B cell (primary cell): ENCODE results near the gene CAMTA1. TPM values are rescaled to one million over a fixed set of nuclear protein-coding genes. Genes with fewer than 3 reads are reported as not detected.

Source experiments
- ATAC-seq: fragments of 200-7000 bp; cut with Tn5 transposase; one replicate; pipeline ENCODE4 v1.10.0; 2021; ENCODE audit warnings: low read depth, mild to moderate bottlenecking, moderate number of reproducible peaks, moderate library complexity
- CTCF ChIA-PET: fragments of 350-600 bp; sonication (Branson Sonifier 250); formaldehyde crosslinking; loops from one replicate; lab custom pipeline; 2021; ENCODE audit warnings: antibody characterized with exemption, inconsistent platforms; lab: Charles Lee
- POLR2A ChIA-PET: fragments of 350-600 bp; sonication (Branson Sonifier 250); formaldehyde crosslinking; loops from one replicate; lab custom pipeline; 2021; ENCODE audit warnings: antibody characterized with exemption; lab: Charles Lee
- DNase-seq: peaks from one replicate; pipeline ENCODE4 v3.0.0; 2013
- H2AFZ ChIP-seq: 2 replicates; pipeline ENCODE4 v1.6.1; 2012; ENCODE audit warnings: mild to moderate bottlenecking, low read depth, low read length; ENCODE audit not compliant: insufficient read depth, poor library complexity, severe bottlenecking
- H3K27ac ChIP-seq, 2 donors: 1 replicate in 1 of 2; 2 replicates in 1 of 2; pipeline ENCODE4 v1.5.1; 2012 to 2013; ENCODE audit warnings: low read length in 2 of 2, mild to moderate bottlenecking in 2 of 2, moderate library complexity in 1 of 2
- H3K27me3 ChIP-seq, 4 experiments: fragments of 200-600 bp in 1 of 4; sonication (generic) in 1 of 4; replicated peaks in 1 of 4; 1 replicate in 2 of 4; 2 replicates in 2 of 4; pipeline versions ENCODE4 v1.6.1 to v1.7.0; 2013 to 2016; ENCODE audit warnings: low read length in 3 of 4, mild to moderate bottlenecking in 2 of 4, mixed read lengths in 1 of 4, moderate library complexity in 1 of 4; ENCODE audit not compliant: insufficient read depth in 4 of 4, control insufficient read depth in 3 of 4; ENCODE audit errors: control extremely low read depth in 1 of 4
- H3K36me3 ChIP-seq, 2 experiments: replicated peaks in 1 of 2; 1 replicate in 1 of 2; 2 replicates in 1 of 2; pipeline versions ENCODE4 v1.6.1 to v1.7.1; 2013; ENCODE audit warnings: low read length in 1 of 2; ENCODE audit not compliant: insufficient read depth in 2 of 2, control insufficient read depth in 1 of 2; ENCODE audit errors: control extremely low read depth in 1 of 2, extremely low read depth in 1 of 2
- H3K4me1 ChIP-seq, 2 donors: fragments of 200-600 bp in 1 of 2; sonication (generic) in 1 of 2; 1 replicate in 1 of 2; 2 replicates in 1 of 2; pipeline versions ENCODE4 v1.5.1 to v1.6.1; 2013 to 2017; ENCODE audit warnings: low read length in 2 of 2; ENCODE audit not compliant: control insufficient read depth in 2 of 2, insufficient read depth in 2 of 2
- H3K4me2 ChIP-seq: replicated peaks from 2 replicates; pipeline ENCODE3; 2012; ENCODE audit warnings: mild to moderate bottlenecking, low read depth, low read length; ENCODE audit not compliant: poor library complexity, severe bottlenecking
- H3K4me3 ChIP-seq, 5 experiments: fragments of 200-600 bp in 1 of 5; sonication (generic) in 1 of 5; 1 replicate in 3 of 5; 2 replicates in 2 of 5; pipeline versions ENCODE4 v1.5.1 to v1.7.0; 2011 to 2016; ENCODE audit warnings: low read length in 4 of 5, mild to moderate bottlenecking in 4 of 5, low read depth in 2 of 5, control low read depth in 1 of 5, moderate library complexity in 1 of 5; ENCODE audit not compliant: insufficient read depth in 1 of 5; ENCODE audit errors: control extremely low read depth in 1 of 5, extremely low read depth in 1 of 5
- H3K79me2 ChIP-seq: fragments of 200-600 bp; sonication (generic); one replicate; pipeline ENCODE4 v1.6.0; 2016; ENCODE audit warnings: low read length; ENCODE audit not compliant: control insufficient read depth, insufficient read depth
- H3K9ac ChIP-seq: fragments of 200-600 bp; sonication (generic); 2 replicates; pipeline ENCODE4 v1.6.1; 2017; ENCODE audit warnings: mild to moderate bottlenecking, low read length, moderate library complexity
- H3K9me3 ChIP-seq, 3 donors: one replicate each; pipeline versions ENCODE4 v1.6.1 to v1.7.1; 2013; ENCODE audit warnings: low read length in 2 of 3; ENCODE audit not compliant: control insufficient read depth in 2 of 3, insufficient read depth in 1 of 3; ENCODE audit errors: control extremely low read depth in 1 of 3
- H4K20me1 ChIP-seq: 2 replicates; pipeline ENCODE4 v1.6.0; 2012; ENCODE audit warnings: mild to moderate bottlenecking, low read length; ENCODE audit not compliant: insufficient read depth, control insufficient read depth, poor library complexity, severe bottlenecking
- H3K27ac Mint-ChIP-seq: one replicate; pipeline ENCODE4 v1.8.0; 2021; ENCODE audit warnings: mixed read lengths
- H3K27me3 Mint-ChIP-seq: one replicate; pipeline ENCODE4 v1.8.0; 2021; ENCODE audit warnings: mixed read lengths
- H3K4me1 Mint-ChIP-seq: one replicate; pipeline ENCODE4 v1.8.0; 2021; ENCODE audit warnings: mixed read lengths
- H3K4me3 Mint-ChIP-seq: one replicate; pipeline ENCODE4 v1.8.0; 2021; ENCODE audit warnings: mixed read lengths
- H3K9me3 Mint-ChIP-seq: one replicate; pipeline ENCODE4 v1.8.0; 2022; ENCODE audit warnings: mixed read lengths; ENCODE audit not compliant: insufficient read depth
- CTCF ChIP-seq: fragments of 200-600 bp; IDR thresholded peaks from one replicate; pipeline ENCODE4 v1.8.0; 2022; ENCODE audit warnings: antibody characterized with exemption, mild to moderate bottlenecking
- EZH2 ChIP-seq: IDR thresholded peaks from 2 replicates; pipeline ENCODE4 v1.6.1; 2012; ENCODE audit warnings: borderline replicate concordance, low read depth, mild to moderate bottlenecking, moderate library complexity, low read length; ENCODE audit not compliant: insufficient read depth, poor library complexity, severe bottlenecking
- WGBS: methylation state at CpG from one replicate; pipeline ENCODE4 v1.1.5; 2013; ENCODE audit warnings: missing lambda C conversion rate; ENCODE audit not compliant: insufficient coverage; 5-methylcytosine and 5-hydroxymethylcytosine counted together
- intact Hi-C: fragments of 100-400 bp; cut with micrococcal nuclease; formaldehyde crosslinking; loops from one replicate; pipeline ENCODE4 v1.10.0; 2022
- polyA plus RNA-seq: library from polyadenylated mRNA; depleted of rRNA; stranded (reverse); fragments of >200 nt; gene quantifications from 2 replicates; pipeline ENCODE4 v1.2.3, GENCODE V29; 2012
- total RNA-seq, 2 donors: library from RNA; stranded (reverse); fragments of 120-200 nt in 1 of 2; gene quantifications; 1 replicate in 1 of 2; 2 replicates in 1 of 2; pipeline versions ENCODE4 v1.2.3 to v1.2.4, GENCODE V29; 2013 to 2022

CAMTA1 gene
- total and polyA plus RNA-seq, 2 donors (not counting 1 experiment from before 2014, with no cell fraction given), result 42.2 to 45.7 TPM

GRCh38 chr1:6783221-6783620 is 2.0 kb upstream of the CAMTA1 start:
- H3K27me3 ChIP-seq, result no peaks in the 10 kb centered on the region
- H3K27me3 Mint-ChIP-seq, result no peaks in the 10 kb centered on the region
- H3K79me2 ChIP-seq, result peaks cover 23% of the 10 kb centered on the region
- H3K9me3 ChIP-seq, result no peaks in the 10 kb centered on the region
- peak overlapping the region; percentile 92 for H3K4me2 ChIP-seq
- DNase-seq (no peak), ATAC-seq (no peak)
- intact Hi-C loops, result loop anchor here (10.0 kb wide), 2 partner anchors 588 to 788 kb away; partner anchors contain the start of genes NPHP4 and RPL22
- H3K9ac ChIP-seq, result no peak overlapping the region
- H3K4me3 ChIP-seq, result peak overlapping the region in 2 of 5 experiments; percentile 66 to 82
- H3K9me3 Mint-ChIP-seq, result no peaks in the 10 kb centered on the region
- peaks cover 18% of the 10 kb centered on the region for H4K20me1 ChIP-seq
- TF ChIP-seq EZH2, result no peak
- TF ChIP-seq CTCF, result no peak
- no peak overlapping the region for H2AFZ ChIP-seq
- peak overlapping the region; percentile 96 for H3K27ac Mint-ChIP-seq
- H3K4me1 Mint-ChIP-seq, result peaks cover 47% of the 10 kb centered on the region
- H3K27ac ChIP-seq, result no peak overlapping the region
- H3K4me3 Mint-ChIP-seq, result peak overlapping the region; percentile 91
- peaks cover 15 to 18% of the 10 kb centered on the region in 2 donors for H3K4me1 ChIP-seq
- CTCF ChIA-PET, result interaction anchor here (0.7 kb wide), 2 partner anchors 10 to 47 kb away, joined by 3 read pairs; no protein-coding TSS in a partner anchor
- POLR2A ChIA-PET, result no interaction called here
- WGBS, result no CpG with 5 or more reads among the region's 4 CpGs
- H3K36me3 ChIP-seq, result peaks cover 0 to 3% of the 10 kb centered on the region in 2 experiments

- no peaks in the 10 kb centered on the region for H3K9me3 Mint-ChIP-seq
- peak overlapping the region; percentile 97 for H2AFZ ChIP-seq
- ChIA-PET POLR2A (interaction anchor here (0.7 to 1.8 kb wide), 4 partner anchors 13 to 758 kb away, joined by 3 to 4 read pairs (median 4); no protein-coding TSS in a partner anchor), CTCF (interaction anchor here (1.1 to 1.6 kb wide), 2 partner anchors 65 to 112 kb away, joined by 3 to 4 read pairs; no protein-coding TSS in a partner anchor)
- H3K36me3 ChIP-seq, result peaks cover 0 to 3% of the 10 kb centered on the region in 2 experiments
- peaks cover 26% of the 10 kb centered on the region for H4K20me1 ChIP-seq
- peak overlapping the region; percentile 87 to 99 for H3K27ac ChIP-seq
- WGBS, result under 1% methylated on average over 38 of the region's 40 CpGs
- peaks cover 15 to 18% of the 10 kb centered on the region in 2 donors for H3K4me1 ChIP-seq
- peak overlapping the region; percentile 99 for H3K9ac ChIP-seq
- no peaks in the 10 kb centered on the region for H3K27me3 Mint-ChIP-seq
- peak overlapping the region; percentile 92 for H3K4me2 ChIP-seq
- intact Hi-C loops, result loop anchor here (1.0 to 10.0 kb wide), 4 partner anchors 64 to 789 kb away; partner anchors contain the start of genes KLHL21, NPHP4 and RPL22
- peaks cover 49% of the 10 kb centered on the region for H3K4me1 Mint-ChIP-seq
- no peaks in the 10 kb centered on the region for H3K9me3 ChIP-seq
- peaks cover 32% of the 10 kb centered on the region for H3K79me2 ChIP-seq
- no peak for TF ChIP-seq EZH2
- TF ChIP-seq CTCF, result no peak
- no peak for ATAC-seq
- DNase-seq, result no peak
- peak overlapping the region; percentile 91 for H3K4me3 Mint-ChIP-seq
- H3K27ac Mint-ChIP-seq, result peak overlapping the region; percentile 96
- H3K27me3 ChIP-seq, result no peaks in the 10 kb centered on the region
- H3K4me3 ChIP-seq, result peak overlapping the region; percentile 66 to 84 (median 77)
These were observed 1.2 kb upstream of the CAMTA1 start for GRCh38 chr1:6783936-6784559.
